ENCODE data around the gene CA10. TPM values are rescaled to one million over a fixed set of nuclear protein-coding genes. Genes with fewer than 3 reads are reported as not detected.

The CA10 gene
- 2.2 TPM for total RNA-seq
- 0.24 TPM for polyA plus RNA-seq

- no peaks in the 10 kb centered on the region for H3K36me3 ChIP-seq (ENCODE audit: insufficient read depth)
- DNase-seq (ENCODE audit: extremely low spot score), result no peak
- peaks cover 4% of the 10 kb centered on the region for H3K4me1 ChIP-seq (ENCODE audit: insufficient read depth)
- WGBS, result 1% methylated on average over 52 of the region's 52 CpGs
- H3K27ac ChIP-seq (ENCODE audit: low read depth), result no peak within 1 kb of the TSS
- H3K4me3 ChIP-seq (ENCODE audit: low read depth, low read length), result peak within 1 kb of the TSS; percentile 21
Measured at GRCh38 chr17:52158450-52159042, at the start of gene CA10. TSS of gene CA10 (minus strand) at chr17:52158714.

DNA sequence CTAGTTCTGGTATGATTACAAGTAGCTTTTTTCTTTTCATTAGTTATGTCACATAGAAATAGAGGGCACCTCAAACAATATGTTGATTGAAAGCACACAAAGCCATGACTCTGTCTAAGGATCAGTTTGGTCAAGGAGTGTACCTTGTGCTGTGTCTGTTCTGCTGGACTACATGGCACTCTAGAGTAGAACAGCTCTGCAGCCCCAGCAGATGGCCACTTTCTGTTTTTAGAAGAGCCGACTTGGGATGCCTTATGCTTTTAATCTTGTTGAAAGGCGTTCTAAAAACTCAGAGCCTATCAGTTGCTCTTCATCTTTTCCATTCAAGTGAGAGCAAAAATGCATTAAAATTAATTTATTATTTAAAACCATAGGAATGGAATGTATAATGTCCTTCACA is 49.3 kb upstream of the CA10 start:
- 66% methylated on average over 2 of the region's 2 CpGs for WGBS

DNA sequence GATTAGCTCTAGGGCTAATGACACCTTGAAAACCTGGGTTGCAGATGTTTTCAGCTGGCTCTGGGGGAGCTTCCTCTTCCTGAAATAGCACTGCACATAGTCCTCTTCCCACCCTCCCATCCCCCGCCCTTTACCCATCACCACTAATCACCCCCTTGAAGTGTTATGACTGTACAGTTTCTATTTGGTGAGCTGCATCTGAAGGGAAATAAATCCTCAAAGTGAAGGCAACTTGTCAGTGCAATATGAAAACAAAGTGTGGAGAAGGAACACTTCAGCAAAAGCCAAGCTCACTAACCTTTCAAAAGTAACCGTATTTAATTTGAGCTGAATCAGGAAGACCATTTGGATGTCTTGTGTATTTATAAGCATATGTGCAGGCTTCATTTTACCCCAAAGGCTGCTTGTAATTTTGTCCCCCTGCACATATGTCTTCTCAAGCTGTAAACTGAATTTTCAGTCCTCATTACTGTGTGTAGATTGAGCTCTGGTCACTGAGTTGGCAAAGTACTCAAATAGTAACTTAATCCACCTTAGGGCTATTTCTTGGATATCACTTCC is 44.1 kb upstream of the CA10 start:
- DNase-seq (ENCODE audit: extremely low spot score), result no peak
- WGBS, result 74% methylated on average over 2 of the region's 2 CpGs

More for the DNA sequence above, 49.3 kb upstream of the CA10 start:
- H3K27ac ChIP-seq (ENCODE audit: low read depth), result no peak overlapping the region
- no peaks in the 10 kb centered on the region for H3K36me3 ChIP-seq (ENCODE audit: insufficient read depth)
- H3K4me3 ChIP-seq (ENCODE audit: low read depth, low read length), result no peak overlapping the region
- H3K4me1 ChIP-seq (ENCODE audit: insufficient read depth), result no peaks in the 10 kb centered on the region
- no peak for DNase-seq (ENCODE audit: extremely low spot score)

GRCh38 chr17:52201767-52202519 is 43.4 kb upstream of the CA10 start:
- Histone ChIP-seq H3K4me1 (ENCODE audit: insufficient read depth) (no peaks in the 10 kb centered on the region), H3K36me3 (ENCODE audit: insufficient read depth) (no peaks in the 10 kb centered on the region), H3K27ac (ENCODE audit: low read depth) (no peak overlapping the region), H3K4me3 (ENCODE audit: low read depth, low read length) (no peak overlapping the region)
- DNase-seq (ENCODE audit: extremely low spot score), result no peak
- 82% methylated on average over 2 of the region's 2 CpGs for WGBS

More for the DNA sequence above, 44.1 kb upstream of the CA10 start:
- Histone ChIP-seq H3K4me1 (ENCODE audit: insufficient read depth) (no peaks in the 10 kb centered on the region), H3K27ac (ENCODE audit: low read depth) (no peak overlapping the region), H3K36me3 (ENCODE audit: insufficient read depth) (no peaks in the 10 kb centered on the region), H3K4me3 (ENCODE audit: low read depth, low read length) (no peak overlapping the region)

GRCh38 chr17:52191491-52191890 is 33.0 kb upstream of the CA10 start:
- WGBS, result 62% methylated on average over 2 of the region's 2 CpGs
- no peak for DNase-seq (ENCODE audit: extremely low spot score)
- Histone ChIP-seq H3K4me1 (ENCODE audit: insufficient read depth) (no peaks in the 10 kb centered on the region), H3K27ac (ENCODE audit: low read depth) (no peak overlapping the region), H3K4me3 (ENCODE audit: low read depth, low read length) (no peak overlapping the region), H3K36me3 (ENCODE audit: insufficient read depth) (no peaks in the 10 kb centered on the region)

- H3K27ac ChIP-seq (ENCODE audit: low read depth), result no peak overlapping the region
- no peak overlapping the region for H3K4me3 ChIP-seq (ENCODE audit: low read depth, low read length)
- no peak for DNase-seq (ENCODE audit: extremely low spot score)
- 23% methylated on average over 3 of the region's 3 CpGs for WGBS
- no peaks in the 10 kb centered on the region for H3K36me3 ChIP-seq (ENCODE audit: insufficient read depth)
- H3K4me1 ChIP-seq (ENCODE audit: insufficient read depth), result no peaks in the 10 kb centered on the region
Measured at GRCh38 chr17:52181782-52182181, 23.3 kb upstream of the CA10 start.

- Histone ChIP-seq H3K36me3 (ENCODE audit: insufficient read depth) (no peaks in the 10 kb centered on the region), H3K4me3 (ENCODE audit: low read depth, low read length) (no peak overlapping the region), H3K4me1 (ENCODE audit: insufficient read depth) (no peaks in the 10 kb centered on the region), H3K27ac (ENCODE audit: low read depth) (no peak overlapping the region)
- WGBS, result 67% methylated on average over 5 of the region's 5 CpGs
- no peak for DNase-seq (ENCODE audit: extremely low spot score)
Measured at GRCh38 chr17:52178012-52178411, 19.5 kb upstream of the CA10 start.

- Histone ChIP-seq H3K27ac (ENCODE audit: low read depth) (no peak overlapping the region), H3K4me1 (ENCODE audit: insufficient read depth) (no peaks in the 10 kb centered on the region), H3K36me3 (ENCODE audit: insufficient read depth) (no peaks in the 10 kb centered on the region), H3K4me3 (ENCODE audit: low read depth, low read length) (no peak overlapping the region)
- 82% methylated on average over 1 of the region's 1 CpG for WGBS
- DNase-seq (ENCODE audit: extremely low spot score), result no peak
Measured at GRCh38 chr17:52170963-52171572, 12.6 kb upstream of the CA10 start.

DNA sequence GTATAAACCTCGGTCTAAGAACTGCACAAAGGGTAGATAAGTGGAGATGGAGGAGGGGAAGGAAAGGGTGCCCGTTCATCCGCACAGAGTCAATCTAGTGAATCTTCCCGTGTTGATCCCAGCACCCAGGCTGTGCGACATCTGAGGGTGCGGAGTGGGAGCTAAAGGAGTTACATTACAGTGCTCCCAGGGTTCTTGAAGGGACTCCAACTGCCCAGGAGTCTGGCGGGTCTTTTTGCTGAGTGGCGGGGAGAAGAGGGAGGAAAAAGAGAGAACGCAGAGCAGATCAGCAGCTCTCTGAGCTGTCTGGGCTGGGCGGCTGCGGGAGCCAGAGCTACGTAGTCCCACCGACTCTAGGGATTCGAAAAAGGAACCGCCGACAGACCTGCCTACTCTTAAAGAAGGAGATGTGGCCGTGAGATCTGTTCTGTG is 1.6 kb upstream of the CA10 start:
- WGBS, result 13% methylated on average over 17 of the region's 17 CpGs
- H3K36me3 ChIP-seq (ENCODE audit: insufficient read depth), result no peaks in the 10 kb centered on the region

GRCh38 chr17:52159246-52160135 is 977 bp upstream of the CA10 start:
- H3K4me1 ChIP-seq (ENCODE audit: insufficient read depth), result peaks cover 4% of the 10 kb centered on the region
- WGBS, result 7% methylated on average over 40 of the region's 40 CpGs
- DNase-seq (ENCODE audit: extremely low spot score), result no peak
- no peaks in the 10 kb centered on the region for H3K36me3 ChIP-seq (ENCODE audit: insufficient read depth)
- H3K27ac ChIP-seq (ENCODE audit: low read depth), result no peak overlapping the region
- H3K4me3 ChIP-seq (ENCODE audit: low read depth, low read length), result no peak overlapping the region

More for the DNA sequence above, 1.6 kb upstream of the CA10 start:
- Histone ChIP-seq H3K4me3 (ENCODE audit: low read depth, low read length) (no peak overlapping the region), H3K27ac (ENCODE audit: low read depth) (no peak overlapping the region), H3K4me1 (ENCODE audit: insufficient read depth) (peaks cover 4% of the 10 kb centered on the region)
- DNase-seq (ENCODE audit: extremely low spot score), result no peak

DNA sequence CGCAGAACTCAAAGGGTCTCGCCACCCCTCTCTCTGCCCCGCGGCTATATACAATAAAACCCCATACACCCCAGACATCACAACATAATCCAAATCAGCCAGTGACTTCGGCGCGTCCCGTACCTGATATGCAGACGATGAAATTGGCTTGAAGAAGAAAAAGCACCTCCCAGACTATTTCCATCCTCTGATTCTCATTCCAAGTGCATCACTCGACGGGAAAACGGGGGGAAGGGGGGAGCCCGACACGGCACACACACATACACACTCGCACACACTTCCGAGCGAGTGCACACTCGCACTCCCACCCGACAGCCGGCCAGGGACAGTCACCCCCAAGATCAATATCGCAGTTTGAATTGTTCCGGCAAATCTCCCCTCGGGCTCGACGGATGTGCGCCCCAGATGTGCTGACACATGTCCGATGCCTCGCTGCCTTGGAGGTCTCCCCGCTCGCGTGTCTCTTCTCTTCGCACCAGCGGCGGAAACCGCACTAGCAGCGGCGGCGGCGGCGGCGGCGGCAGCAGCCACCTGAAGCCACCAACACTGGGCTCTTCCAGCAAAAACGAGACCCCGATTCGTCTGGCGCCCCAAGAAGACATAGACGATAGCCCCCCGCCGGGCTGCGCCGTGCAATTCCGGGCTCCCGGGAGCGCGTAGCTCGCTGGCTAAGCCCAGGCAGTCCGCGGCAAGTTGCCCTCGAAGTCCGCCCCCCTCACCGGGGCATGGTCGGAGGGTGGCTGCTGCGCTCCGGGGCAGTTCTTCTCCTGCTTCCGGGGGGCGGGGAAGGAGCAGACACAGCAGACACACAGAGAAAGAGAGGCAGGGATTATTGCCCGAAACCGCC is 688 bp downstream of the CA10 start:
- Histone ChIP-seq H3K27ac (ENCODE audit: low read depth) (no peak overlapping the region), H3K4me3 (ENCODE audit: low read depth, low read length) (peak overlapping the region; percentile 21), H3K4me1 (ENCODE audit: insufficient read depth) (peaks cover 4% of the 10 kb centered on the region), H3K36me3 (ENCODE audit: insufficient read depth) (no peaks in the 10 kb centered on the region)
- 2% methylated on average over 68 of the region's 68 CpGs for WGBS
- no peak for DNase-seq (ENCODE audit: extremely low spot score)

Measured in urinary bladder (tissue), 4 donors.